Kidney capillary endothelial cell (primary cell): Measurements from ENCODE around the gene KLHL18.
A peak's percentile ranks its signal among the peaks of the same experiment; 100 is the strongest.
"Not testable (repeated sequence)": the region's sequence is repeated elsewhere in the genome, so short reads cannot be mapped to it uniquely, and the experiment has no call there.

ENCODE experiments used
- DNase-seq: peaks from one replicate; pipeline ENCODE4 v3.0.0-alpha.2; 2018; ENCODE audit warnings: low spot score

The KLHL18 gene

GRCh38 chr3:47282424-47283192 lies at the start of gene KLHL18, which contains the start of gene KIF9:
Gene KLHL18, plus strand, starts transcription at chr3:47282944. Its CDS starts 22 bp downstream, at chr3:47282966.
Gene KIF9, minus strand, starts transcription at chr3:47282799. Its CDS starts 5,425 bp downstream, at chr3:47277374.
- peak; percentile 84 for DNase-seq

- DNase-seq = no peak
Measured at GRCh38 chr3:47238017-47238416, 44.7 kb upstream of the KLHL18 start.

- DNase-seq = no peak
Measured at GRCh38 chr3:47239929-47240328, 42.8 kb upstream of the KLHL18 start.

GRCh38 chr3:47243419-47244147 lies 39.2 kb upstream of the KLHL18 start:
- no peak for DNase-seq

- DNase-seq = no peak
Measured at GRCh38 chr3:47244531-47245100, 38.1 kb upstream of the KLHL18 start.

GRCh38 chr3:47245271-47245670 lies 37.5 kb upstream of the KLHL18 start:
- no peak for DNase-seq

GRCh38 chr3:47247131-47248064 lies 35.3 kb upstream of the KLHL18 start:
- no peak for DNase-seq

- DNase-seq = peak; percentile 33
Measured at GRCh38 chr3:47250309-47251060, 32.3 kb upstream of the KLHL18 start.

- not testable (repeated sequence) for DNase-seq
Measured at GRCh38 chr3:47251085-47251484, 31.7 kb upstream of the KLHL18 start.

GRCh38 chr3:47251689-47252088 lies 31.1 kb upstream of the KLHL18 start:
- DNase-seq = no peak

- DNase-seq = not testable (repeated sequence)
Measured at GRCh38 chr3:47256331-47256730, 26.4 kb upstream of the KLHL18 start.

- no peak for DNase-seq
Measured at GRCh38 chr3:47259114-47259513, 23.6 kb upstream of the KLHL18 start.

- DNase-seq = no peak
Measured at GRCh38 chr3:47260605-47261004, 22.1 kb upstream of the KLHL18 start.

GRCh38 chr3:47261301-47261700 lies 21.4 kb upstream of the KLHL18 start:
- no peak for DNase-seq

GRCh38 chr3:47265008-47265407 lies 17.7 kb upstream of the KLHL18 start:
- DNase-seq = no peak

GRCh38 chr3:47265725-47266428 lies 16.9 kb upstream of the KLHL18 start:
- no peak for DNase-seq

- DNase-seq = peak; percentile 53
Measured at GRCh38 chr3:47266709-47267489, 15.8 kb upstream of the KLHL18 start.

GRCh38 chr3:47267490-47267824 lies 15.3 kb upstream of the KLHL18 start:
- no peak for DNase-seq

GRCh38 chr3:47270526-47270925 lies 12.2 kb upstream of the KLHL18 start:
- DNase-seq = no peak

GRCh38 chr3:47273564-47273963 lies 9.2 kb upstream of the KLHL18 start:
- DNase-seq = no peak
